SK-N-SH (cell line): ENCODE measurements around the gene THOC6. TPM values are rescaled to one million over a fixed set of nuclear protein-coding genes. Genes with fewer than 3 reads are reported as not detected.

Experiments
- CTCF ChIA-PET: fragments of 300-600, 350-600 bp; formaldehyde crosslinking; extraction: SDS; loops from one replicate; lab custom pipeline; 2021; lab: Yijun Ruan, JAX
- POLR2A ChIA-PET: fragments of 350-600 bp; sonication (Branson Sonifier 250); formaldehyde crosslinking; extraction: SDS; loops from one replicate; lab custom pipeline; 2020; ENCODE audit warnings: antibody characterized with exemption, inconsistent platforms; lab: Yijun Ruan, JAX
- DNase-seq: peaks from one replicate; pipeline ENCODE4 v3.0.0; 2012
- H2AFZ ChIP-seq: fragments of 200-600 bp; sonication (generic); 2 replicates; pipeline ENCODE4 v1.8.1; 2016; ENCODE audit warnings: antibody characterized with exemption, mild to moderate bottlenecking, low read depth
- H3F3A ChIP-seq: fragments of 200-600 bp; sonication (generic); replicated peaks from 2 replicates; pipeline ENCODE3; 2016; ENCODE audit warnings: antibody characterized with exemption, mild to moderate bottlenecking; ENCODE audit not compliant: insufficient read depth
- H3K27ac ChIP-seq, 2 experiments: fragments of 200-500 bp in 1 of 2; fragments of 200-600 bp in 1 of 2; sonication (Bioruptor generic) in 1 of 2; sonication (generic), shearing (Covaris generic) in 1 of 2; 2 replicates each; pipeline versions ENCODE4 v1.5.1 to v1.6.1; 2014 to 2016; ENCODE audit warnings: low read depth in 2 of 2, inconsistent platforms in 1 of 2, low read length in 1 of 2, mild to moderate bottlenecking in 1 of 2, mixed read lengths in 1 of 2
- H3K27me3 ChIP-seq: fragments of 200-600 bp; sonication (generic), shearing (Covaris generic); 2 replicates; pipeline ENCODE4 v1.6.1; 2016; ENCODE audit warnings: mixed run types; ENCODE audit not compliant: insufficient read depth
- H3K36me3 ChIP-seq, 2 experiments: fragments of 200-500 bp in 1 of 2; fragments of 200-600 bp in 1 of 2; sonication (Bioruptor generic) in 1 of 2; sonication (generic) in 1 of 2; replicated peaks in 1 of 2; 2 replicates each; pipeline versions ENCODE3 to v1.5.1; 2014 to 2016; ENCODE audit warnings: low read length in 1 of 2, mild to moderate bottlenecking in 1 of 2; ENCODE audit not compliant: insufficient read depth in 2 of 2, control insufficient read depth in 1 of 2
- H3K4me1 ChIP-seq, 2 experiments: fragments of 200-500 bp in 1 of 2; fragments of 200-600 bp in 1 of 2; sonication (Bioruptor generic) in 1 of 2; sonication (generic), shearing (Covaris generic) in 1 of 2; 2 replicates each; pipeline versions ENCODE4 v1.5.1 to v1.6.1; 2014 to 2016; ENCODE audit warnings: low read depth in 1 of 2, low read length in 1 of 2, mixed run types in 1 of 2; ENCODE audit not compliant: insufficient read depth in 2 of 2, control insufficient read depth in 1 of 2
- H3K4me2 ChIP-seq: fragments of 200-600 bp; sonication (generic), shearing (Covaris generic); 2 replicates; pipeline ENCODE4 v1.6.1; 2017; ENCODE audit warnings: mixed run types
- H3K4me3 ChIP-seq, 2 experiments: fragments of 200-500 bp in 1 of 2; fragments of 200-600 bp in 1 of 2; sonication (Bioruptor generic) in 1 of 2; sonication (generic), shearing (Covaris generic) in 1 of 2; 2 replicates each; pipeline versions ENCODE4 v1.5.1 to v1.8.1; 2014 to 2016; ENCODE audit warnings: low read depth in 2 of 2, inconsistent platforms in 1 of 2, low read length in 1 of 2, mild to moderate bottlenecking in 1 of 2, mixed read lengths in 1 of 2, moderate library complexity in 1 of 2
- H3K79me2 ChIP-seq: fragments of 200-600 bp; sonication (generic); 2 replicates; pipeline ENCODE4 v1.8.1; 2017; ENCODE audit warnings: mild to moderate bottlenecking; ENCODE audit not compliant: insufficient read depth
- H3K9ac ChIP-seq: fragments of 200-600 bp; sonication (generic); 2 replicates; pipeline ENCODE4 v1.6.1; 2017; ENCODE audit warnings: mixed run types
- H3K9me2 ChIP-seq: fragments of 200-600 bp; sonication (generic); 2 replicates; pipeline ENCODE4 v1.6.1; 2017; ENCODE audit warnings: mixed run types
- H3K9me3 ChIP-seq: fragments of 200-600 bp; sonication (generic); 2 replicates; pipeline ENCODE4 v1.6.1; 2017; ENCODE audit warnings: mixed run types, mild to moderate bottlenecking, moderate library complexity
- H4K20me1 ChIP-seq: fragments of 200-600 bp; sonication (generic); 2 replicates; pipeline ENCODE4 v1.6.1; 2017; ENCODE audit warnings: mild to moderate bottlenecking, mixed run types; ENCODE audit not compliant: insufficient read depth
- EZH2phosphoT487 ChIP-seq: fragments of 200-600 bp; sonication (generic); IDR thresholded peaks from 2 replicates; pipeline ENCODE4 v1.6.1; 2017; ENCODE audit warnings: low read depth, mixed run types, mild to moderate bottlenecking, antibody characterized with exemption, moderate library complexity, borderline replicate concordance
- FOXJ3 ChIP-seq: sonication (generic); formaldehyde crosslinking; IDR thresholded peaks from 2 replicates; pipeline ENCODE4 v1.5.1; 2020; ENCODE audit warnings: mild to moderate bottlenecking, missing genetic modification reagents
- FOXM1 ChIP-seq: IDR thresholded peaks from 2 replicates; pipeline ENCODE4 v1.4.0; 2012; ENCODE audit warnings: low read depth, mild to moderate bottlenecking
- MEF2A ChIP-seq: IDR thresholded peaks from 2 replicates; pipeline ENCODE4 v1.4.0; 2012; ENCODE audit warnings: low read depth, borderline replicate concordance
- NFIC ChIP-seq: IDR thresholded peaks from 2 replicates; pipeline ENCODE4 v1.4.0; 2012; ENCODE audit warnings: borderline replicate concordance
- POLR2AphosphoS5 ChIP-seq: IDR thresholded peaks from 2 replicates; pipeline ENCODE4 v1.6.1; 2012; ENCODE audit warnings: low read depth, low read length
- RAD21 ChIP-seq: IDR thresholded peaks from 2 replicates; pipeline ENCODE4 v1.6.1; 2012; ENCODE audit warnings: mild to moderate bottlenecking, low read length
- RFX5 ChIP-seq: IDR thresholded peaks from 2 replicates; pipeline ENCODE4 v1.6.1; 2012; ENCODE audit warnings: mild to moderate bottlenecking, improper control_type of control experiment, low read length
- RXRA ChIP-seq: IDR thresholded peaks from 2 replicates; pipeline ENCODE4 v1.4.0; 2012; ENCODE audit warnings: low read depth, mild to moderate bottlenecking, borderline replicate concordance
- TAF1 ChIP-seq: IDR thresholded peaks from 2 replicates; pipeline ENCODE4 v1.6.1; 2012; ENCODE audit warnings: low read depth, mild to moderate bottlenecking, low read length, moderate library complexity, borderline replicate concordance
- TCF12 ChIP-seq: IDR thresholded peaks from 2 replicates; pipeline ENCODE4 v1.4.0; 2012
- TEAD4 ChIP-seq: IDR thresholded peaks from 2 replicates; pipeline ENCODE4 v1.4.0; 2012; ENCODE audit warnings: mild to moderate bottlenecking, borderline replicate concordance; ENCODE audit not compliant: insufficient read depth
- WGBS: methylation state at CpG from one replicate; pipeline ENCODE4 v1.1.6; 2017; ENCODE audit warnings: low lambda C conversion rate; 5-methylcytosine and 5-hydroxymethylcytosine counted together
- polyA plus RNA-seq, 3 experiments: library from polyadenylated mRNA; depleted of rRNA; stranded (reverse); fragments of >200 nt; gene quantifications; 2 replicates each; pipeline ENCODE4 v1.2.3, GENCODE V29; 2012
- TF ChIP-seq, protein P1 (sequence below): fragments of 150-350 bp; IDR thresholded peaks from 2 replicates; pipeline ENCODE4 v1.6.1; 2017; ENCODE audit warnings: antibody characterized with exemption, low read length, low read depth, borderline replicate concordance
- TF ChIP-seq, protein P2 (sequence below): IDR thresholded peaks from 2 replicates; pipeline ENCODE4 v1.4.0; 2012; ENCODE audit warnings: low read depth, borderline replicate concordance
- TF ChIP-seq, protein P3 (sequence below): fragments of 200-600 bp; sonication (generic); IDR thresholded peaks from 2 replicates; pipeline ENCODE4 v1.6.1; 2017; ENCODE audit warnings: antibody characterized with exemption, mild to moderate bottlenecking, moderate library complexity
- TF ChIP-seq, protein P4 (sequence below): fragments of 150-350 bp; IDR thresholded peaks from 2 replicates; pipeline ENCODE4 v1.6.1; 2016; ENCODE audit warnings: mild to moderate bottlenecking, low read depth, low read length

Gene THOC6
- polyA plus RNA-seq, 1 of the 3 experiments (the other 2 are of a cell fraction), result 37.7 TPM

DNA sequence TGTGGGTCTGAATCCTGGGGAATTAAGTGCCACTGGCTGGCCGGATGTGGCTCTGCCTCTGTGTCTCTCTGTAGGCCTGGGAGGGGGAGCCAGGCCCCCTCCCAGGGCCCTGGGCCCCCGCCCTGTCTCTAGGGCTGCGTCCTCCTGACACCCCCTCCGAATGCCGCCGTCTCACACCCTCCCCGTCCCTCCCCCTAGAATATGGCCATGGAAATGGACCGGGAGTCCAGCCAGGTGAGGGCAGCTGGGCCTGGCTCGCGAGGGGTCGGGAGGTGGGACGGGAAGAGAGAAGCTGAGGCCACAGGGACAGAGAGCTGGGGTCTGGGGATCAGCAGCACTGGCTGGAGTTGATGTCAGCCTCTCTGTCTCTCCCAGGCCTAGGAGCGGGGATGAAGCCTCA is 27.5 kb upstream of the THOC6 start:
- H3K4me2 ChIP-seq, result no peak overlapping the region
- no peaks in the 10 kb centered on the region for H3K9me3 ChIP-seq
- H3K9ac ChIP-seq, result no peak overlapping the region
- H3K79me2 ChIP-seq, result no peaks in the 10 kb centered on the region
- H2AFZ ChIP-seq, result no peak overlapping the region
- H3K9me2 ChIP-seq, result no peaks in the 10 kb centered on the region
- 83% methylated on average over 8 of the region's 13 CpGs for WGBS
- no peak for DNase-seq
- H3K36me3 ChIP-seq, result no peaks in the 10 kb centered on the region
- no peaks in the 10 kb centered on the region for H4K20me1 ChIP-seq
- H3K4me3 ChIP-seq, result no peak overlapping the region
- no peaks in the 10 kb centered on the region for H3F3A ChIP-seq
- no peaks in the 10 kb centered on the region for H3K4me1 ChIP-seq
- CTCF ChIA-PET, result interaction anchor here (1.0 to 4.7 kb wide), 3 partner anchors 12 to 62 kb away, joined by 3 to 18 read pairs (median 3); no protein-coding TSS in a partner anchor
- TF ChIP-seq POLR2AphosphoS5, result no peak
- TF ChIP-seq, protein P1, sequence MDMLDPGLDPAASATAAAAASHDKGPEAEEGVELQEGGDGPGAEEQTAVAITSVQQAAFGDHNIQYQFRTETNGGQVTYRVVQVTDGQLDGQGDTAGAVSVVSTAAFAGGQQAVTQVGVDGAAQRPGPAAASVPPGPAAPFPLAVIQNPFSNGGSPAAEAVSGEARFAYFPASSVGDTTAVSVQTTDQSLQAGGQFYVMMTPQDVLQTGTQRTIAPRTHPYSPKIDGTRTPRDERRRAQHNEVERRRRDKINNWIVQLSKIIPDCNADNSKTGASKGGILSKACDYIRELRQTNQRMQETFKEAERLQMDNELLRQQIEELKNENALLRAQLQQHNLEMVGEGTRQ, result no peak
- no peak for TF ChIP-seq FOXJ3 (CRISPR knock-in tag)
- no peak for TF ChIP-seq RAD21
- TF ChIP-seq NFIC, result no peak
- TF ChIP-seq, protein P2, sequence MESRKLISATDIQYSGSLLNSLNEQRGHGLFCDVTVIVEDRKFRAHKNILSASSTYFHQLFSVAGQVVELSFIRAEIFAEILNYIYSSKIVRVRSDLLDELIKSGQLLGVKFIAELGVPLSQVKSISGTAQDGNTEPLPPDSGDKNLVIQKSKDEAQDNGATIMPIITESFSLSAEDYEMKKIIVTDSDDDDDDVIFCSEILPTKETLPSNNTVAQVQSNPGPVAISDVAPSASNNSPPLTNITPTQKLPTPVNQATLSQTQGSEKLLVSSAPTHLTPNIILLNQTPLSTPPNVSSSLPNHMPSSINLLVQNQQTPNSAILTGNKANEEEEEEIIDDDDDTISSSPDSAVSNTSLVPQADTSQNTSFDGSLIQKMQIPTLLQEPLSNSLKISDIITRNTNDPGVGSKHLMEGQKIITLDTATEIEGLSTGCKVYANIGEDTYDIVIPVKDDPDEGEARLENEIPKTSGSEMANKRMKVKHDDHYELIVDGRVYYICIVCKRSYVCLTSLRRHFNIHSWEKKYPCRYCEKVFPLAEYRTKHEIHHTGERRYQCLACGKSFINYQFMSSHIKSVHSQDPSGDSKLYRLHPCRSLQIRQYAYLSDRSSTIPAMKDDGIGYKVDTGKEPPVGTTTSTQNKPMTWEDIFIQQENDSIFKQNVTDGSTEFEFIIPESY, result no peak
- TF ChIP-seq FOXM1, result no peak
- TF ChIP-seq EZH2phosphoT487, result no peak
- no peak for TF ChIP-seq TAF1
- TF ChIP-seq, protein P3, sequence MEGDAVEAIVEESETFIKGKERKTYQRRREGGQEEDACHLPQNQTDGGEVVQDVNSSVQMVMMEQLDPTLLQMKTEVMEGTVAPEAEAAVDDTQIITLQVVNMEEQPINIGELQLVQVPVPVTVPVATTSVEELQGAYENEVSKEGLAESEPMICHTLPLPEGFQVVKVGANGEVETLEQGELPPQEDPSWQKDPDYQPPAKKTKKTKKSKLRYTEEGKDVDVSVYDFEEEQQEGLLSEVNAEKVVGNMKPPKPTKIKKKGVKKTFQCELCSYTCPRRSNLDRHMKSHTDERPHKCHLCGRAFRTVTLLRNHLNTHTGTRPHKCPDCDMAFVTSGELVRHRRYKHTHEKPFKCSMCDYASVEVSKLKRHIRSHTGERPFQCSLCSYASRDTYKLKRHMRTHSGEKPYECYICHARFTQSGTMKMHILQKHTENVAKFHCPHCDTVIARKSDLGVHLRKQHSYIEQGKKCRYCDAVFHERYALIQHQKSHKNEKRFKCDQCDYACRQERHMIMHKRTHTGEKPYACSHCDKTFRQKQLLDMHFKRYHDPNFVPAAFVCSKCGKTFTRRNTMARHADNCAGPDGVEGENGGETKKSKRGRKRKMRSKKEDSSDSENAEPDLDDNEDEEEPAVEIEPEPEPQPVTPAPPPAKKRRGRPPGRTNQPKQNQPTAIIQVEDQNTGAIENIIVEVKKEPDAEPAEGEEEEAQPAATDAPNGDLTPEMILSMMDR, result no peak
- TF ChIP-seq TEAD4, result no peak
- no peak overlapping the region for H3K27ac ChIP-seq
- POLR2A ChIA-PET, result no interaction called here
- H3K27me3 ChIP-seq, result no peaks in the 10 kb centered on the region

DNA sequence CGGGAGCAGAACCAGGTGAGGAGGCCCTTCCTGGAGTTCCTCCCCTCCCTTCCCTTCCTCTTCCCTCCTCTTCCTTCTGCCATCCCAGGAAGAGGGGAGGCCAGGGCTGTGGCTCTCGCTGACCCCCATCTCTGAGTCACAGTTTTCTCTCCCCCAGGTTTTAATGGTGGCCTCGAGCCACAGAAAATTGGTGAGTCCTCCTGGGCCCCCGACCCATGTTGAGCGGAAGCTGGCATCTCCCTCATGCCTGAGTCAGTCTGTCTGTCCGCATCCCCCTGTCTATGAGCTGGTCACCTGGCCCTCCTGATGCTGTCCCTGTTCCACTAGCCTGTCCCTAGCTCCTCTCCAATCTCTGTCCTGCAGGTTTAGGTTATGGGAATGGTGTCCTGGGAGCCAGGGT is 23.9 kb upstream of the THOC6 start:
- no peak overlapping the region for H3K4me3 ChIP-seq
- no peak overlapping the region for H2AFZ ChIP-seq
- POLR2A ChIA-PET, result interaction anchor here (1.4 kb wide), 1 partner anchor 19 kb away, joined by 4 read pairs; the partner anchor contains the start of gene PKMYT1
- H3K9ac ChIP-seq, result no peak overlapping the region
- H3K4me2 ChIP-seq, result no peak overlapping the region
- TF ChIP-seq, protein P4, sequence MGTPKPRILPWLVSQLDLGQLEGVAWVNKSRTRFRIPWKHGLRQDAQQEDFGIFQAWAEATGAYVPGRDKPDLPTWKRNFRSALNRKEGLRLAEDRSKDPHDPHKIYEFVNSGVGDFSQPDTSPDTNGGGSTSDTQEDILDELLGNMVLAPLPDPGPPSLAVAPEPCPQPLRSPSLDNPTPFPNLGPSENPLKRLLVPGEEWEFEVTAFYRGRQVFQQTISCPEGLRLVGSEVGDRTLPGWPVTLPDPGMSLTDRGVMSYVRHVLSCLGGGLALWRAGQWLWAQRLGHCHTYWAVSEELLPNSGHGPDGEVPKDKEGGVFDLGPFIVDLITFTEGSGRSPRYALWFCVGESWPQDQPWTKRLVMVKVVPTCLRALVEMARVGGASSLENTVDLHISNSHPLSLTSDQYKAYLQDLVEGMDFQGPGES, result no peak
- no peak for TF ChIP-seq FOXM1
- TF ChIP-seq MEF2A, result no peak
- no peak for TF ChIP-seq POLR2AphosphoS5
- no peak for TF ChIP-seq TEAD4
- TF ChIP-seq FOXJ3 (CRISPR knock-in tag), result no peak
- TF ChIP-seq, protein P2, result no peak
- TF ChIP-seq RXRA, result no peak
- TF ChIP-seq TCF12, result no peak
- no peak for TF ChIP-seq RFX5
- TF ChIP-seq, all 33 proteins: peak for 0
- Histone ChIP-seq H3K27ac (no peak overlapping the region), H3K9me2 (no peaks in the 10 kb centered on the region), H3K27me3 (no peaks in the 10 kb centered on the region), H3F3A (peaks cover 6% of the 10 kb centered on the region), H3K4me1 (peaks cover 0 to 2% of the 10 kb centered on the region in 2 experiments; a peak in 1 of 4 replicates), H3K79me2 (no peaks in the 10 kb centered on the region), H3K9me3 (no peaks in the 10 kb centered on the region), H4K20me1 (no peaks in the 10 kb centered on the region), H3K36me3 (no peaks in the 10 kb centered on the region)
- DNase-seq, result no peak
- CTCF ChIA-PET, result interaction anchor here (0.6 to 1.9 kb wide), 3 partner anchors 19 to 59 kb away, joined by 3 to 6 read pairs (median 4); no protein-coding TSS in a partner anchor
- WGBS, result 72% methylated on average over 4 of the region's 6 CpGs
